Hindlimb muscle (tissue), 1 donor: ENCODE measurements around the gene RREB1. TPM values are rescaled to one million over a fixed set of nuclear protein-coding genes. Genes with fewer than 3 reads are reported as not detected.

Experiments
- DNase-seq: peaks from one replicate; pipeline ENCODE4 v3.0.0-alpha.2; 2013
- polyA plus RNA-seq: library from polyadenylated mRNA; unstranded; fragments of 120-200 nt; gene quantifications from one replicate; pipeline ENCODE4 v1.2.1, GENCODE V29; 2013; ENCODE audit not compliant: insufficient read length

Gene RREB1
- polyA plus RNA-seq, 1 donor, result 26.9 TPM

DNA sequence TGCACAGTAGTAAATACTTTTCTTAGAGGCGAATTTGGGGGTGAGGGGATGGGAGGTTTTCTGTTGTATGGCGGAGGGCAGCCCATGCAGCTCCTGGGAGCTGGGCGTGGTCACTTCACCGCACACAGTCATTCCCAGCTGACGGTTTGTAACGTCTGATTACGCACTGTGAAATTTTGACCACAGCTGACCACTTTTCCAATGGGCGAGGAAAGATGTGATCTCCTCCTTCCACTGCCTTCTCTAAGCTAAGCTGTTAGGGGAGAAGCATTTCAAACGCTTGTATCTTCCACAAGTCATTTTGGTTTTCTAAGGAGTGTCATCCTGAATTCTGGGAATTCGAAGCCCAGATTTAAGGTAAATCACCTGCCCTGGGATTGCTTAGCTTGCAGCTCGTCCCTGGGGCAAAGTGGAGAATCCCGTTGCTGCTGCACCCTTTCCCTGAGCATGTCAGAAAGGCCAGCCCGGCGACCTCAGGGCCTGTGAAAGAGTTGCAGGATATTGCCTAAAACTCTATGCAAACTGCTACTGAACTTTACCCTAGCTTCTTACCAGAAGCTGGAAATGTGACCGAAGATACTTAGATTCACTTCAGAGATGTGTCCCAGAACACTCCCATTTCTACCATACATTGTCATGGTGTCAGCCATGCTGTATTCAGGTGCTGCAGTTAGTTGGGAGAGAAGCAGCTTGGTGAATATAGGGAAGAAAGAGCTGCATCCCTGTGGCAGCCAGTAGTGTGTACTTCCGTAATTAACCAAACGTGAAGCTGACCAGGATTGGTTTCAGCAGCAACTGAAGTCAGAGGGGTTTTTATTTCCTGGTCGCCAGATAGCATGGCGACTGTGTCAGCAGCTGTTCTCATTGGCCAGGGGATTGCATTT, 58.9 kb downstream of the RREB1 start:
- DNase-seq, result no peak

DNA sequence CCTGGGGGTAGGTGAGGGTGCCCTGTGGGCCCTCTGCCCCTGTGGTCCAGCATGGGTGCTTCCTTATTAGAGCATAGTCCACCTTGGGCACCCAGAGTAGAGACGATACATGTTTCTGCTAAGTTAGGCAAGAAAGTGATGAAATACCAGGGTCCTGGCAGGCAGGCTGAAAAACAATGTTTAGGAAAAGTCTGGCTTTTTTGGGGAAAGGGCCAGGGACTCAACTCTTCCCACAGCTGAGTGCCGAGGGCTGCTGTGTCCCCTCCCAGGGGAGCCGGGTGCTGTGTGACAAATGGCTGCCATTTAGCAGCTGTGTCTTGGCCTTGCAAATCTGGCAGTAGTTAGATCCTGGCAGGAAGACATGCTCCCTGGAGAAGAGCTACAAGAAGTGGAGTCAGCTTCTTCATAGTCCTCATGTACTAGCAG, 61.5 kb downstream of the RREB1 start:
- DNase-seq, result no peak

DNA sequence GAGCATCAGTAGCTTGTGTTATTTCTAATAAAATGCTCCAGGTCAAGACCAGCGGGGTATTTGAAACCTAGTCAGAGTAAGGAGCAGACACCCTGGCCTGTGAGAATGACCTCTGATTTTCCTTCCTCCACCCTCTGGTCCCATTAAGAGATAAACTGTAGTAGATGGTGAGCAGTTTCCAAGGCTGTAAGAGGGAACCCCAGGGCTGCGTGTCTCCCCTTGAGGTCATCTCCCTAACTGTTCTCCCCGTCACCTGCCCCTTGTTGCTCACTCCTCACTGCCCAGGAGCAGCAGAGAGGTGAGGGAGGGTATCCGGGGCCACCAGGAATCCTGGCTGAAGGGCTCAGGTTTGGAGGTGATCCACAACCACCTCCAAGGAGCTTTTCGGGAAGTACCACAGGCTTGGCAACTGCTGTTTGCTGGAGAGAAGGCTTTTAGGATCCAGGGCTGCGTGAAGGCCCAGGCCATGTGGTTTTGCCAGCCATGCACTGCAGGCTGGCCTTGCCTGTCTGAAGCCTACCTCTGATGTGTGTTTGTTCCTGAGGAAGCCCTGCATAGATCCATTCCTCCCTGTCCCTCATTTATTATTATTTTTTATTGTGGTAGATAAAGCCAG, 62.5 kb downstream of the RREB1 start:
- no peak for DNase-seq

DNA sequence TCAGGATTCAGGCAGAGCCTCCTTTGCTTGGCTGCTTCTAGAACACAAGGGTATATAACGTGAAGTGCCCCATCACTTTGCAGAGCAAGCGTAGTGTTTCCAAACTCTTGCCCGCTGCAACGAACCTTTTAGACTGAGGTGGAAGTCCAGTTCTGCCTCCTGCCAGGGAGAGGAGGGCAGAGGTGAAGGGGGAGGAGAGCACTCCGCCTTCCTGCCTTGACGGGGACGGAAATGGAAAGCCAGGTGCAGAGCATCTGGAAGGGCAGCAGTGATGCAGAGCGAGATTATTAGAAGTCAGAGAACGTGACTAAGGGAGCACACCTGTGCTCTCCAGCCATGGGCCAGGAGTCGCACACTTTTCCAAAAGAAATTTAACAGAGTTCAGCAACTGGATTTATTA, 63.4 kb downstream of the RREB1 start:
- no peak for DNase-seq

DNA sequence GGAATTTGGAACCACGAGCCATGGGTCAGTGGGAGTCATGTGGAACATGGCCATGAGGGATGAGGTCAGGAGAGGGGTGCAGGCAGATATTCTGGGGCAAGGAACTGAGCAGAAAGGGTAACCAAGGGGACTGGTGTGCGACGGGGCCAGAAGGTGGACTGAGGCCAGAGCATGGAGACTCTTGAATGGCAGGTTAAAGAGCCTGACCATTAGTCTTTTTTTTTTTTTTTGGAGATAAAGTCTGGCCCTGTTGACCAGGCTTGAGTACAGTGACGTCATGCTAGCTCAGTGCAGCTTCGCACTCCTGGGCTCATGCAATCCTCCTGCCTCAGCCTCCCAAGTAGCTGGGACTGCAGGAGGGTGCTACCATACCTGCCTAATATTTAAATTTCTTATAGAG, 64.0 kb downstream of the RREB1 start:
- DNase-seq, result no peak

DNA sequence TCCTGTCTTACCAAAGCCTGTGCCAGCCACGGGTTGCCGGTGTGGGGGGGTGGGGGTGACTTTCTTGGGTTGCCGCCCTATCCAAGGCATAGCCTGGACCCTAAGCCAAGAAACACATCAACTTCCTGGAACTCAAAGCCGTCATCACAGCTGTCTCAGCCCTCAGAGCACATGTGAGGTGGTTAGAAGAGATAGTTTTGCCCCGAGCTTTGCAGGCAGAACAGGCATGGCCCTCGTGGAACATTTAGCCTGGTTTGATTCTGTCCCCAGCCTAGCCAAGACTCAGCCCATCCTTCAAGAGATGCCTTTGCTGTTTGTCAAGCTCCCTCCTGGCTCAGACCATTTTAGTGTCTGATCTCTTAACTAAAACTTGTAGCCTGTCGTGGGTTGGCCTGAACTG, 64.9 kb downstream of the RREB1 start:
- no peak for DNase-seq

DNA sequence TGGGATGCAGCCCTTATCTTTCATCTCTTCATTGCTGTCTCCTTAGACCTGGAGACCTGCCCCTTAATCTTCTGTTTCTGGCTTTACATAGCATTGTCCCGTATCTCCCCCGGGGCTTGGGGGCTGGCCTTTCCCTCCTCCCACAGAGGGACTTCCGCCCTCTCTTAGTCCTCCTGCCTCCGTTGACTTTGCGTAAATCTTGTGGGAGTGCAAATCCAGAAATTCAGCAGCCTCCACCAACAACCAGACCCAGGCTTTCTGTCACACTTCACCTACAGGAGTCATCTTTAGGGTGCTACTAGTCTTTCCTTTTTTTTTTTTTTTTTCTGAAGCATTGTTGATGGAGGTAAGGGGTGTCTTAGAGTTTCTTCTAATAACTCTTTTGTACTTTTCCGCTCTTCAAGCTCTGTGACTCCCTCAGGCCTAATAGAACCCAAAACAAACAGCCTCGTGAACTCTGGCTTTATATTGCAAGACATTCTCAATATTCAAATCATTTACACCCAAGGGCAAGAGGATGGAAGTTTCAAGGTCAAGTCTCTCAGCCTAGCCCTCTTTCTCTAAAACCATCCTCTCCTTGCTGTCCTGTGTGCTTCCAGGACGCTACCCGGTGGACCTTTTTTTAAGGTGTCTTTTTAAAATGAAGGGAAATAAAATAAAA, 66.2 kb downstream of the RREB1 start:
- no peak for DNase-seq

DNA sequence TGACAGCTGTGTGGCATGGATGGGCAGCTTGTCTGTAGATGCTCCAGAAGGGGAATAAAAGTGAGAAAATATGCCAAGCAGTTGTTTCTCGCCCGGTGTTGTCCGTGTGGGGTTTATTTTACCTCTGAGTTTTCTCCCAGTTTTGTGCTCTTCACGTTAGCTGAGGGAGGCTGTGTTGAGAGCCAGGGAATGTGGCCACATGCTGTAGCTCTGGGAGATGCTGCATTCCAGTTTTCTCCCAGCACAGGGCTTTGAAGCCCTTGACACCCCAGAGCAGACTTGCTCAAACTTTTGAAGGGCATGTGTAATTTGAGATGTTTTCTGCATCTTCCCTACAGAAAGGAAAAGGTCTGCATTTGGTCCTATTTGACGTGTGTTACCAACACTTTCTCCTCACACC, 67.7 kb downstream of the RREB1 start:
- DNase-seq, result no peak

DNA sequence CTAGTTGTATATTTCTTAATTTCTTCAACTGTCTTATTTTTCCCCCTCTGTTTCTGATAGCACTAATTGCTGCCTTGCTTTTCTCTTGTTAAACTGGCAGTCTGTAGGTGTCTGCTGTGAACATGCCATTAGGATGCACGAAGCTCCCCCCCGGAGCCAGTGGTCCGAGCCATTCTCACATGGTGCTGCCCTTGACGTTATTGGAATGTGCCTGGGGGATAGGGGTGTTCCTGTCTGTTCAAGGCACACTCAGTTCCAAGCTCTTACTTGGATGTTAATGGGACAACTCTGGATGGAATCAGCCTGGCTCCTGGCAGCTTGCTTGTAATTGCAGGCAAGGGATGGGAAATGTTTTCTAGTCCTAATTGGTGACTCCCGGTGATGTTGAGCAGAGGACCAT, 68.4 kb downstream of the RREB1 start:
- DNase-seq, result no peak

DNA sequence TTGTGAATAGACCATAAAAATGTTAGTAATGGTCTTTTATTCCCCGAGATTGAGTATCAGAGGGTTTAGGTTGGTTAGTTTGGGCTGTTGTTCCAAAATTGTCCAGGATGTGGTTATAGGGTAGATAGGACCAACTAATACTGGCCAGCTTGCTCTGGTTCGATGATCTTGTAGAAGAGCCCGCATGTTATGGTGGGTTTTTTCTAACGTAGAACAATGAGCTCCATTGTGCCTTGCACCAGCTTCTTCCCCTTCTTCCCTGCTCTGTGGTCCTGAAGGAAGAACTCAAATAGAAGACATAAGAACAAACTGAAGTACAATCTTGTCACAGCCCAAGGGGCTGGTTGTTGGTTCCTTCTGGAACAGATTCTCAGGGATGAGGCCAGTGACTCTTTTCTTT, 70.5 kb downstream of the RREB1 start:
- no peak for DNase-seq

DNA sequence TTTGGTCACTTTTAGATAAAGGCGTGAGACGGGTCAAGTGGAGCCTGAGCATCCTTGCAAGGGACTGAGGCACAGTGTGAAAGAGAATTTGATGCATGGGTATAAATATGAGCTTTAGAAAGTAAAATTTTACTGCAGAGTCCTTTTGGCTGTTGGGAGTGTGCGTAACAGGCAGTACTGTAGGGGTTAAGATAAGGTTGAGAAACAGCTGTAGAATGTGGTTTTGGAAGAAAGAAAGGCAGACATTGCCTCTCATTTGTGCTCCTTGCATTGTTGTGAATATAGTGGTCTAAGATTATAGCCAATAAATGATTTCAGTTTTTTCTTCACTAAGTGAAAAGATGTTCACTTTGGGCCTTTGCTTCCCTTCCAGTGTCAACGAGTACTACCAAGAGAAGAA, 73.0 kb downstream of the RREB1 start:
- DNase-seq, result no peak

DNA sequence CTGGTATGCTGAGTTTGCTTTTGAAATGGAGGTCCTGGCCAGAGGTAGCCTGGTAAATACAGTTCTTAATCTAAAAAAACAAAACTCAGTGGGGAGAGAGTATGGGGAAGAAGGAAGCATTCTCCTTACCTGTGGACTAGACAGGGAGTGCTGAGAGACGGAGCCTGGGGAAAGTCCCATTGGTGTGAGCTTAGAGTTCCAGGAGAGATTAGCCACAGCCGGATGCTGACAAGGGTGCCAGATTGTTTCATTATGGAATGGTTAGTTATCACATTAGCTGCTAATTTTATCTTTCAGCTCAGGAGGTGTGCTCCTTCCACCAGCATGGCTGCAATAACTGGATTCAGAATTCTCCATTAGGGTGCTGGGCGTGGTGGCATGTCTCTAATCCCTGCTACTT, 75.9 kb downstream of the RREB1 start:
- no peak for DNase-seq

DNA sequence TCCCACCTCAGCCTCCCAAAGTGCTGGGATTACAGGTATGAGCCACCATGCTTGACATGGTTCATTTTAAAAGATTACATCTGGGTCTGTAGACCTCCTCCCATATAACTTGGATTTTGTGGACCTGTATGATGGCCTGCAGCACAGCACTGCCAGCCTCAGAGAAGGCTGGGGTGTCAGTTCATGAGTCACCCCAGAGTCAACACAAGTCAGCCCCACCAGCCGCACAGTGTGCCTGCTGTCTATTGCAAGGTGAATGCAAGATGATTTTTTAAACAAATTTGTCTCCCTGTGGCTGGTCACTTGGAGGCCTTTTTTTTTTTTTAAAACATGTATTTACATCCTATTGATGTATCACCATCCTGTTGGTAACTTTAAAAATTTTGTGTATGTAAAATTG, 76.7 kb downstream of the RREB1 start:
- no peak for DNase-seq

DNA sequence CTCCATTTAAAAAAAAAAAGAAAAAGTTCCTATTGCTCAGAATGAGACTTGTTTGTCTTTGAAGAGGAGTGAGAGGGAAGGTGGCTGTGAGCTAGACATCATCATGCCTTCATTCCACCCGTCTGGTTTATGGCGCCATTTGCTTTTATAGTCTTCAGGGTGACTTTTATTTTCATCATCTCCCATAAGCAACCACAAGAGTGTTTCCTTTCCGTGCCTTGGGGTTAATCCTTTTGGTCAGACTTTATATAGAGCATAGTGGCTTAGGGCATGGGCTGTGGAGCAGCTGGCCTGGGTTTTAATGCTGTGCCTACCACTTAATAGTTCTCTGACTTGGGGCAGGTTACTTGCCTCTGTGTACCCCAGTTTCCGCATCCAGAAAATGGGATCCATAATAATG, 77.8 kb downstream of the RREB1 start:
- DNase-seq, result no peak

DNA sequence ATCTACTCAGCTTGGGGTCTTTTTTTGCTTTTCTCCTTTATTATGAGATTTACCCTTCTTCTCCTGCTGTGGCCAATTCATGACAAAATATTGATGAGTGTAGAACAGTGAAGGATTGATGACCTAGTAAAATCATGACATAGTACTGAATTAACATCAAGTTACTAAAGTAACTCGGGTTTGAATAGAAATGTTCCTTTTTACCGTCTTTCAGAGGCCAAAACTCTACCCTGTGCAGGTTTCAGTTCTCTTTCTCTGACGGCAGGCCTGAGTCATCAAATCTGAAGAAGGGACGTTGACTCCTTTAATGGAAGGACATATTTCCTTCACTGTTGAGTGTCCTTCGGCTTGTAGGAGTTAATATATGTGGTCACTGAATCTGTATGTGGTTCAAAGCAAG, 80.7 kb downstream of the RREB1 start:
- DNase-seq, result no peak

DNA sequence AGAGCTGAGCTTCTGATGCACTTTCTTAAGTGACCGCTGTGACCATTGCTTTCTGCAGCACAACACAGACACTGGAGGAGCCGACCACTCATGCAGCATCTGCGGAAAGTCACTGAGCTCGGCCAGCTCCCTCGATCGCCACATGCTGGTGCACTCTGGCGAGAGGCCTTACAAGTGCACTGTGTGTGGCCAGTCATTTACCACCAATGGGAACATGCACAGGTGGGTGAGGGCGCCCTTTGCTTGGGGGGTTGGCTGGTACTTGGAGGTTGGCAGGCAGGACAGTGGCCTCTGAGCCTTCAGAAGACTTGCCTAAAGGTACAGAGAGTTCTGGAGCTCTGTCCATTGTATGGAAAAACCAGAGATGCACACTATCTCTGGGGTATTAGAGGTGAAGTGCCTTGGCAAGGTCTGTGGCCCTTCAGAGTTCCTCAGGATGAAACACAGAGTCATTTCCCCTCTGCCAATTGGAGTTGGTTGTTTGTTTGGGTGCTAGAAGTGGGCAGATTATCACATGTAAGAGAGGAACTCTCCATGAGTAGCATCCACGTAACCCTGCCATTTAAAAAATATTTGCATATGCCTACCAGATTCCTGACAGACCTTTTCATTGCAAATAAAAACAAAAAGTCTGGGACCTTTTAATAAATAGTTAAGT, 81.5 kb downstream of the RREB1 start:
- no peak for DNase-seq

DNA sequence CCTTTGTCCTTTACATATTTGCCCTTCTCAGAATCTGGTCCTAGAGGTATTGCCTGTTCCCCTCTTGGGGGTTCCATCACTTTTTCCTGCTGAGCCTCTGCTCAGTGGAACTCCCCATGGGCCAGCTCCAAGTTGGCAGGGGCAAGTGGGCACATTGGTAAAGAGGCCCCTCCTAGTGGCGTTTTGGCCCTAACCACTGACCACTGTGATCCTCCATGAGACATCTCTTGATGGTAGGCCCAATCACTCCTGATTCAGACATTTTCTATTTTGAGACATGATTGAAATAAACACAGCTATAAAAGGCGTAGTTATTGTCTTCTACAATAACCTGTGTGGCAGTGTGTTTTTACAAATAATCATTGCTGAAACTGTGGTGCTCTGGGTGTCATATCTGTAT, 83.0 kb downstream of the RREB1 start:
- no peak for DNase-seq

DNA sequence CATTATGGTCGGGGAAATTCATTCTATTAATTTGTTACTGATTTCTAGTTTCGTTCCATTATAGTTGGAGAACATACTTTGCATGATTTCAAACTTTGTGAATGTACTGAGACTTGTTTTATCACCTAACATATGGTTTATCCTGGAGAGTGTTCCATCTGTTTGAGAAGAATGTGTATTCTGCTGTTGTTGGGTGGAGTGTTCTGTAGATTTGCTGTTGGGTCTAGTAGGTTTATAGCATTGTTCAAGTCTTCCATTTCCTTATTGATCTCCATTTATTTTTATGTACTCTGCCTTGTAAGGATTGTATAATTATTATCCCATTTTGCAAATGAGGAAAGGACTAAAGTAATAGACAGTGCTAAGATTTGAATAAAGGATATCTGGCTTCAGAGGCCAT, 85.4 kb downstream of the RREB1 start:
- no peak for DNase-seq

DNA sequence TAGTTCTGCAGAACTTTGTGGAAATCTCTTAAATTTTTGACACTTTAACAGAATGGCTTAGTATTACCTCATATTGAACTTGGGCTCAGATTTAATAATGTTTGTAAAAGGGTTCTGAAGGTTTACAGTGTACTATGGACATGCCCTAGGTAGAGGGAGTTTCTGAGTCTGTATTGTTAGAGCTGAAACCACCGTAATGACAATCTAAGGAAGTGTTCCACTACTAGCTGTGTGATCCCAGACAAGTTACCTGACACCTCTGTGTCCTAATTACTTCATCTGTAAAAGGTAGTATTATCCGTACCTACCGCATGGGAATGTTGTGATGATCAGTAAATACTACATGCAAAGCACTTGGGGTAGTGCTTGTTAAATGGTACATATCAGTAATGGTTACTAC, 86.9 kb downstream of the RREB1 start:
- DNase-seq, result no peak

DNA sequence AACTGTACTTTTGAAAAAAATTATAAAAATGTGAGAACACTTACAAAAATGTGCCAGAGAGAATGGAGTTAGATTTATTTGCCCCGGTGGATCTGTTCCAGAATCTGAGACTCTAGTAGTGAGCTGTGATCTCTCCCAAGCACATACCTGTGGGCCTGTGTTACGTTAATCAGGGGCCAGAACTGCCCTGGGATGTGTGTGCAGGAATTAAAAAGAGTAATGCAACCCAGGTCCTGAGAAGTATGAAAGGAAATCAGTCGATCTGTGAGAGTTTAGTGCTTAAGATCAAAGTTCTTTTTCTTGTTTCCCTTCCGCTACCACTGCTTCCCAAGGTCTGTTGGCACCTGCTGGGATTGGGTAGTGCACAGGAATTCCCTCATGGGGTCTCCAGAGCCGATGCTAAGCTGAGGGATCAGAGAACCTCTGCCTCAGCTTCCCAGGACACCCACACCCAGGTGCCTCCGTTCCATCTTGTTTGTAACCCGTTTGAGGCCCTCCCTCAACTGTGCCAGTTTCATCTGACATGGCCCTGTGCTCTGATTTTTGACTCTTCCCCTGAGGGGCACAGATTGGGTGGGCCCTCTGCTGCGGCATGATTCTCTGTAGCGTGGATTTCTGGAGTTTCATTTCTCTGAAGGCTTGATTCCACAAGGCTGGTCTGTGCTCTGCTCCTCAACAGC, 87.7 kb downstream of the RREB1 start:
- no peak for DNase-seq

DNA sequence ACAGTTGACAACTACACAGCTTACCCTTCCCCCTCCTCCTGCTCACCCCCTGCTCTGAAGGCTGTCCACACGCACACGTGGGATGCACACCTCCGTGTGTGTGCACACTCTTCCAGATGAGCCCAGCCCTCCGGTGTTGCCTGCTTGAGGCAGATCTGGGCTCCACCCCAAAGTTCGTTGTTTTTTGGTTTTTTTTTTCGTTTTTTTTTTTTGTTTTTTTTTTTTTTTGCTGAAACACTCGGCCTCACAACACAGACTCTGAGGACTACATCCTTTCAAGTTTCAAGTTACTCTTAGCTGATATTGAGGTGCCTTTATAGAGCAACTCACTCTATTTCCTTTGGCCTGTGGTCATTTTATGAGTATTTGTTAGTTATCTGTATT, 88.2 kb downstream of the RREB1 start:
- DNase-seq, result no peak

DNA sequence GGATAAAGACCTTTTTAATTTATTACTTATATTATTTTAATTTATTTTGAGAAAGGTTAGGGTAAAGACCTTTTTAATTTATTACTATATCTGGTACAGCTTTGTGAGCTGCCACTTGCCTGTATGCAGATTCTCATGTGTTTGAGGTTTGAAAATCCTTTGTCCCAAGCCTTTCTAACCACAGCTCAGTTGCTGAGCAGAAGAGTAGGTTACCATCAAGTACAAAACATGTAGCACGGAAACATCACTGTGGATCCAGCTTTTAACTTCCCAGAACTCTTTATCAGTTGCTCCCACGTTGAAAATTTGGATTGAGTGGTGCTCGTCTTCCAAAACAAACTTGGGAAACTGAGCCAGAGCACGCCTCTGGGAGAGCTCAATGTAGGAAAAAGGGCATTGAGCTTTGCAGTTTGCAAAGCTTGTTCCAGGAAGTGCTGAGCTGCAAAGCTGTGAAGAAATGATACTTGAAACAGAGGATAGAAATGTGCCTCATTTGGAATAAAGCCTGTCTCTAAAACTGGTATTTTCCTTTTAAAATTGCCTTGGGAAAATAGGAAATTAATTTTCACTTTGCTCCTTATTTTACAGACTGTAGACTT, 89.0 kb downstream of the RREB1 start:
- no peak for DNase-seq
